Upper lobe of left lung (tissue), 6 donors: ENCODE data around the gene ERGIC1. TPM values are rescaled to one million over a fixed set of nuclear protein-coding genes. Genes with fewer than 3 reads are reported as not detected.

ENCODE experiments used
- ATAC-seq, 2 donors: fragments of 200-7000 bp; cut with Tn5 transposase; one replicate each; pipeline ENCODE4 v1.9.1; 2022; ENCODE audit warnings: mild to moderate bottlenecking in 2 of 2, moderate library complexity in 2 of 2; ENCODE audit not compliant: low FRiP score in 2 of 2
- DNase-seq, 2 donors: peaks; one replicate each; pipeline ENCODE4 v3.0.0-alpha.2; 2019 to 2020
- H3K27ac ChIP-seq, 4 donors: fragments of 200-600 bp; sonication (generic); one replicate each; pipeline ENCODE4 v1.5.1; 2016 to 2019
- H3K27me3 ChIP-seq, 4 donors: fragments of 200-600 bp; sonication (generic); one replicate each; pipeline ENCODE4 v1.5.1; 2017 to 2019
- H3K36me3 ChIP-seq, 4 donors: fragments of 200-600 bp; sonication (generic); one replicate each; pipeline ENCODE4 v1.5.1; 2016 to 2019
- H3K4me1 ChIP-seq, 4 donors: fragments of 200-600 bp; sonication (generic); one replicate each; pipeline ENCODE4 v1.5.1; 2018 to 2019
- H3K4me3 ChIP-seq, 4 donors: fragments of 200-600 bp; sonication (generic); one replicate each; pipeline ENCODE4 v1.5.1; 2017 to 2019; ENCODE audit warnings: mild to moderate bottlenecking in 2 of 4, moderate library complexity in 1 of 4
- H3K9me3 ChIP-seq, 4 donors: fragments of 200-600 bp; sonication (generic); one replicate each; pipeline ENCODE4 v1.5.1; 2018 to 2019
- EP300 ChIP-seq, 4 donors: sonication (generic); formaldehyde crosslinking; IDR thresholded peaks; one replicate each; pipeline ENCODE4 v1.5.1; 2017; ENCODE audit warnings: antibody characterized with exemption in 4 of 4, control low read depth in 2 of 4
- POLR2A ChIP-seq, 4 donors: fragments of 450-650 bp; IDR thresholded peaks; one replicate each; pipeline ENCODE4 v1.5.1; 2016 to 2017; ENCODE audit warnings: antibody characterized with exemption in 4 of 4, mild to moderate bottlenecking in 2 of 4
- POLR2AphosphoS5 ChIP-seq, 2 donors: sonication (generic); formaldehyde crosslinking; IDR thresholded peaks; one replicate each; pipeline ENCODE4 v1.5.1; 2017; ENCODE audit warnings: antibody characterized with exemption in 2 of 2
- WGBS, 2 donors: methylation state at CpG; one replicate each; pipeline ENCODE4 v1.1.5; 2017 to 2018; 5-methylcytosine and 5-hydroxymethylcytosine counted together
- total RNA-seq, 6 donors: library from RNA; depleted of rRNA in 4 of 6; stranded (reverse); fragments of >200 nt in 4 of 6; gene quantifications; one replicate each; pipeline versions ENCODE4 v1.1.0 to v1.2.1, GENCODE V29; 2016 to 2021
- TF ChIP-seq, protein P1 (sequence below), 6 experiments: fragments of 450-650 bp in 4 of 6; fragments of 200-600 bp in 2 of 6; sonication (generic) in 2 of 6; IDR thresholded peaks; one replicate each; pipeline ENCODE4 v1.5.1; 2016 to 2019; ENCODE audit warnings: antibody characterized with exemption in 6 of 6
- donor health status: DM: no; HTN: no; CAD: no; lungs with moderate emphysema.
- donor health status: DM: no; HTN: yes; CAD: no; lungs with severe emphysema.

The ERGIC1 gene
- total RNA-seq, 6 donors from 2014 or later = 158 to 225 (median 173) TPM

- ATAC-seq (no peak), DNase-seq (no peak)
- WGBS, 2 donors = 88 to 91% methylated on average over 4 of the region's 4 CpGs
- Histone ChIP-seq H3K27ac (peak overlapping the region; percentile 84 to 95 (median 92)), H3K4me1 (peaks cover 41 to 58% (median 53%) of the 10 kb centered on the region in 4 donors), H3K27me3 (no peaks in the 10 kb centered on the region), H3K36me3 (no peaks in the 10 kb centered on the region), H3K4me3 (peak overlapping the region in 3 of 4 donors; percentile 79 to 87 (median 84)), H3K9me3 (no peaks in the 10 kb centered on the region)
- TF ChIP-seq POLR2A (IDR thresholded peaks at IDR 0.05) (no peak), POLR2AphosphoS5 (IDR thresholded peaks at IDR 0.05) (no peak), EP300 (IDR thresholded peaks at IDR 0.05) (no peak)
- TF ChIP-seq, protein P1, sequence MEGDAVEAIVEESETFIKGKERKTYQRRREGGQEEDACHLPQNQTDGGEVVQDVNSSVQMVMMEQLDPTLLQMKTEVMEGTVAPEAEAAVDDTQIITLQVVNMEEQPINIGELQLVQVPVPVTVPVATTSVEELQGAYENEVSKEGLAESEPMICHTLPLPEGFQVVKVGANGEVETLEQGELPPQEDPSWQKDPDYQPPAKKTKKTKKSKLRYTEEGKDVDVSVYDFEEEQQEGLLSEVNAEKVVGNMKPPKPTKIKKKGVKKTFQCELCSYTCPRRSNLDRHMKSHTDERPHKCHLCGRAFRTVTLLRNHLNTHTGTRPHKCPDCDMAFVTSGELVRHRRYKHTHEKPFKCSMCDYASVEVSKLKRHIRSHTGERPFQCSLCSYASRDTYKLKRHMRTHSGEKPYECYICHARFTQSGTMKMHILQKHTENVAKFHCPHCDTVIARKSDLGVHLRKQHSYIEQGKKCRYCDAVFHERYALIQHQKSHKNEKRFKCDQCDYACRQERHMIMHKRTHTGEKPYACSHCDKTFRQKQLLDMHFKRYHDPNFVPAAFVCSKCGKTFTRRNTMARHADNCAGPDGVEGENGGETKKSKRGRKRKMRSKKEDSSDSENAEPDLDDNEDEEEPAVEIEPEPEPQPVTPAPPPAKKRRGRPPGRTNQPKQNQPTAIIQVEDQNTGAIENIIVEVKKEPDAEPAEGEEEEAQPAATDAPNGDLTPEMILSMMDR (IDR thresholded peaks at IDR 0.05) = no peak
Measured at GRCh38 chr5:172835994-172836356, 1.9 kb downstream of the ERGIC1 start.

DNA sequence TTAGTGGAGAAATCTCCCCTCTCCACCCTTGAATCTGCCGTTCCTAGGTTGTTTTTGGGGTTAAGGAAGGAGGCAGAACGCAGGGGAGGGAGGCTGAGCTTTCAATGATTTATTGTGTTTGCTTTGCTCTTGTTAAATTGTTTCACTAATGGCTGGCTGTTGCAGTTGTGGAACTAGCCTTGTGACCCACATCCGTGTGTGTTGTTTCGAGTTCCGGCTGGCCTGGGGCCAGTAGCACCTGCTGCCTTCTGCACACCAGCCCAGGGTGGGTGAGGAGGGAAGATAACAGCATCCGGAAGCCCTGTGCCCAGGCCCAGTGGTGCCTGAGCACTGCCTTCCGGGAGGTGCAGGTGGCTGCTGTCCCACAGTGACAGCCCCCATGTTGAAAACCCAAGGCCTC is 3.6 kb downstream of the ERGIC1 start:
- peak overlapping the region; percentile 84 to 95 (median 92) for H3K27ac ChIP-seq
- no peaks in the 10 kb centered on the region for H3K9me3 ChIP-seq
- no peaks in the 10 kb centered on the region for H3K27me3 ChIP-seq
- H3K4me1 ChIP-seq = peaks cover 42 to 58% (median 51%) of the 10 kb centered on the region in 4 donors
- H3K4me3 ChIP-seq = peak overlapping the region in 1 of 4 donors; percentile 3
- TF ChIP-seq, protein P1 (IDR thresholded peaks at IDR 0.05) = no peak
- TF ChIP-seq POLR2AphosphoS5 (IDR thresholded peaks at IDR 0.05) (peak in 1 of 2 donors; percentile 76), POLR2A (IDR thresholded peaks at IDR 0.05) (peak in 2 of 4 donors; percentile 10 to 59), EP300 (IDR thresholded peaks at IDR 0.05) (peak in 1 of 4 donors; percentile 59)
- ATAC-seq (peak in 1 of 2 donors; percentile 77), DNase-seq (peak; percentile 69 to 93)
- 8 to 22% methylated on average over 7 of the region's 7 CpGs for WGBS, 2 donors
- H3K36me3 ChIP-seq = no peaks in the 10 kb centered on the region

- TF ChIP-seq, protein P1 (IDR thresholded peaks at IDR 0.05) = no peak
- Histone ChIP-seq H3K4me1 (peaks cover 40 to 56% (median 47%) of the 10 kb centered on the region in 4 donors), H3K4me3 (peak overlapping the region in 1 of 4 donors; percentile 3), H3K36me3 (peaks cover 0 to 3% (median 0%) of the 10 kb centered on the region in 4 donors), H3K27ac (peak overlapping the region; percentile 84 to 95 (median 92)), H3K9me3 (no peaks in the 10 kb centered on the region), H3K27me3 (no peaks in the 10 kb centered on the region)
- ATAC-seq (no peak), DNase-seq (no peak)
- WGBS, 2 donors = 84 to 100% methylated on average over 1 to 3 of the region's 3 CpGs
Measured at GRCh38 chr5:172838151-172838875, 4.3 kb downstream of the ERGIC1 start.

DNA sequence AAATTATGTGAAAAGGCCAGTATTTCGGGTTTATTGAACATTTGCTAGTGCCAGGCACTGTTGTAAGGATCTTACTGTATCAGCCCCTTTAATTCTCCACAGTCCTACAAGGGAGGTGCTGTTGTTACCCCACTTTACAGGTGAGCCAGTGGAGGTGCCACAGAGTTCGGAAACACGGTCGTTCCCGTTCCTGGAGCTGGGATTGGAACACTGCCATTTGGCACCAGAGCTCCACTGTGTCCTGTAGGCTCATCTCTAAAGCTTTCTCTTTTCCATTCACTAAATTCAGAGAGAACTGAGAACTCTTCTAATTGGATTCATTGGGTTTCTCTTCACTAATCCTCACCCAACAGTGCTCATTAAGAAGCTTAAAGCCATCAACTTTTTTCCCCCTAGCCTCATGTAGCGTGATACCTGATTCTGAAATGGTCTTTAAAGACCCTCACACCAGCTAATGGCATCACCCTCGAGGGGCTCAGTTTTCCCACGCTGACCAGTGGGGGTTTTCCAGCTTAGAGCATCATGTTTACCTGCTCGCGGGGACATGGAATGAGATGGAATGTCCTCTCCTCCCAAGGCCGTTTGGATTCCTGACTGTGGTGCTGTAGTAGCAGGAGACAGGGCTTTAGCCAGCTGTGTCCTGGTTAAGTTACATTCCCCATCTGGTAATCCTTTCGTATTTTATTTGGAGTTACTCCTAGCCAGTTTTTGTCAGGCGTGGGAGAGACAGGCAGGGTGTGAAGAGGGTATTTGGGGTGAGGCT is 5.8 kb downstream of the ERGIC1 start:
- Histone ChIP-seq H3K9me3 (no peaks in the 10 kb centered on the region), H3K27ac (peak overlapping the region in 3 of 4 donors; percentile 11 to 62 (median 54)), H3K27me3 (no peaks in the 10 kb centered on the region), H3K4me1 (peaks cover 40 to 54% (median 43%) of the 10 kb centered on the region in 4 donors), H3K36me3 (peaks cover 0 to 14% (median 0%) of the 10 kb centered on the region in 4 donors), H3K4me3 (no peak overlapping the region)
- 57 to 72% methylated on average over 13 of the region's 13 CpGs for WGBS, 2 donors
- ATAC-seq (peak in 1 of 2 donors; percentile 44), DNase-seq (no peak)
- TF ChIP-seq EP300 (IDR thresholded peaks at IDR 0.05) (no peak), POLR2AphosphoS5 (IDR thresholded peaks at IDR 0.05) (no peak), POLR2A (IDR thresholded peaks at IDR 0.05) (no peak)
- TF ChIP-seq, protein P1 (IDR thresholded peaks at IDR 0.05) = no peak
